GM18907 (cell line): Measurements from ENCODE around the gene SETBP1.

Source experiments
- ATAC-seq: cut with Tn5 transposase; IDR thresholded peaks from one replicate; pipeline ENCODE4 v1.9.1; 2021; ENCODE audit warnings: mild to moderate bottlenecking, moderate library complexity; ENCODE audit not compliant: unreplicated experiment

Gene SETBP1

GRCh38 chr18:45004546-45005080, 323.9 kb downstream of the SETBP1 start:
- ATAC-seq: no peak

GRCh38 chr18:45006934-45007333, 326.2 kb downstream of the SETBP1 start:
- ATAC-seq: no peak

- ATAC-seq: no peak
These were observed 326.8 kb downstream of the SETBP1 start for GRCh38 chr18:45007531-45007930.

- ATAC-seq: peak; percentile 59
These were observed 328.2 kb downstream of the SETBP1 start for GRCh38 chr18:45008694-45009413.

- ATAC-seq: no peak
These were observed 329.1 kb downstream of the SETBP1 start for GRCh38 chr18:45009756-45010155.

GRCh38 chr18:45012286-45012685, 331.6 kb downstream of the SETBP1 start:
- no peak for ATAC-seq

- ATAC-seq: no peak
These were observed 333.4 kb downstream of the SETBP1 start for GRCh38 chr18:45014047-45014501.

GRCh38 chr18:45015788-45016128, 335.1 kb downstream of the SETBP1 start:
- ATAC-seq: no peak

- no peak for ATAC-seq
These were observed 338.8 kb downstream of the SETBP1 start for GRCh38 chr18:45019469-45019868.

- ATAC-seq: no peak
These were observed 342.8 kb downstream of the SETBP1 start for GRCh38 chr18:45023519-45023918.

GRCh38 chr18:45024357-45025088, 343.8 kb downstream of the SETBP1 start:
- ATAC-seq: no peak

GRCh38 chr18:45025089-45025450, 344.4 kb downstream of the SETBP1 start:
- ATAC-seq: no peak

GRCh38 chr18:45026162-45026561, 345.5 kb downstream of the SETBP1 start:
- ATAC-seq: no peak

GRCh38 chr18:45034179-45034578, 353.5 kb downstream of the SETBP1 start:
- ATAC-seq: no peak

GRCh38 chr18:45037618-45038017, 356.9 kb downstream of the SETBP1 start:
- ATAC-seq: no peak

GRCh38 chr18:45039376-45039775, 358.7 kb downstream of the SETBP1 start:
- no peak for ATAC-seq

GRCh38 chr18:45040879-45041278, 360.2 kb downstream of the SETBP1 start:
- ATAC-seq: no peak

GRCh38 chr18:45044787-45045186, 364.1 kb downstream of the SETBP1 start:
- ATAC-seq: no peak

GRCh38 chr18:45046228-45046627, 365.5 kb downstream of the SETBP1 start:
- no peak for ATAC-seq

GRCh38 chr18:45046961-45047360, 366.3 kb downstream of the SETBP1 start:
- no peak for ATAC-seq

GRCh38 chr18:45049578-45050319, 369.1 kb downstream of the SETBP1 start:
- no peak for ATAC-seq
